ENCODE measurements around the gene TOR4A. TPM values are rescaled to one million over a fixed set of nuclear protein-coding genes. Genes with fewer than 3 reads are reported as not detected.

TOR4A gene
- total RNA-seq, 2 donors from 2014 or later: 26.4 to 43.5 TPM

DNA sequence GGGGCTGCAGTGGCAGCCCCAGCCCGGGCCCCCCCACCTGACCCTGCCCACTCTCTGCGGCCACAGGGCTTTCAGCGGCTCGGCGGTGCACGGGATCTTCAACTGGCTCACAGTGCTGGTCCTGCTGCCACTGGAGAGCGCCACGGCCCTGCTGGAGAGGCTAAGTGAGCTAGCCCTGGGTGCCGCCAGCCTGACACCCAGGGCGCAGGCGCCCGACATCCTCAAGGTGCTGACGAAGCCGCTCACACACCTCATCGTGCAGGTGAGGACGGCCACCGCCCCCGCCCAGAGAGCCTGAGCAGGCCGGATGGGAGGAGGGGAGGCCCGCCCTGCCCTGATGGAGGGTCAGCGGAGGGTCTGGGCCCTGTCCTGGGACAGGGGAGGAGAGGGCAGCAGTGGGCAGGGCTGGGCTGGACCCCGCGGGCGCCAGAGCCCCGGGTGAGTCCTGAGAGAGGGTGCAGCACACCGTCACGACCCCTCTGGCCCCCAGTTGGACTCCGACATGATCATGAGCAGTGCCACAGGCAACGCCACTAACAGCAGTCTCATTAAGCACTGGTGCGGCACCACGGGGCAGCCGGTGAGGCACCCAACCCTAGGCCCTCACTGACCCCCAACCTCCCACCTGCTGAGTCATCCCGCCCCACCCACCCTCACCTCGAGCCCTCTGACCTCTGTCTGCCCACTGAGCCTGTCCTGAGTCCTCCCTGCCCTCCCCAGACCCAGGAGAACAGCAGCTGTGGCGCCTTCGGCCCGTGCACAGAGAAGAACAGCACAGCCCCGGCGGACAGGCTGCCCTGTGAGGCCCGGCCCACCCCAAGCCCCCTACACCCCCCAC is 44.2 kb upstream of the TOR4A start:
- ATAC-seq (ENCODE audit: insufficient number of reproducible peaks, low FRiP score, low read depth) (no peak), DNase-seq (ENCODE audit: low spot score) (no peak)
- H3K4me1 ChIP-seq (ENCODE audit: control insufficient read depth in 1 of 2, low read depth in 2 of 2): peaks cover 3 to 12% of the 10 kb centered on the region in 2 donors
- no peaks in the 10 kb centered on the region for H3K27me3 ChIP-seq (replicated peaks; ENCODE audit: insufficient read depth)
- no peak overlapping the region for H3K4me3 ChIP-seq
- TF ChIP-seq, protein P1, sequence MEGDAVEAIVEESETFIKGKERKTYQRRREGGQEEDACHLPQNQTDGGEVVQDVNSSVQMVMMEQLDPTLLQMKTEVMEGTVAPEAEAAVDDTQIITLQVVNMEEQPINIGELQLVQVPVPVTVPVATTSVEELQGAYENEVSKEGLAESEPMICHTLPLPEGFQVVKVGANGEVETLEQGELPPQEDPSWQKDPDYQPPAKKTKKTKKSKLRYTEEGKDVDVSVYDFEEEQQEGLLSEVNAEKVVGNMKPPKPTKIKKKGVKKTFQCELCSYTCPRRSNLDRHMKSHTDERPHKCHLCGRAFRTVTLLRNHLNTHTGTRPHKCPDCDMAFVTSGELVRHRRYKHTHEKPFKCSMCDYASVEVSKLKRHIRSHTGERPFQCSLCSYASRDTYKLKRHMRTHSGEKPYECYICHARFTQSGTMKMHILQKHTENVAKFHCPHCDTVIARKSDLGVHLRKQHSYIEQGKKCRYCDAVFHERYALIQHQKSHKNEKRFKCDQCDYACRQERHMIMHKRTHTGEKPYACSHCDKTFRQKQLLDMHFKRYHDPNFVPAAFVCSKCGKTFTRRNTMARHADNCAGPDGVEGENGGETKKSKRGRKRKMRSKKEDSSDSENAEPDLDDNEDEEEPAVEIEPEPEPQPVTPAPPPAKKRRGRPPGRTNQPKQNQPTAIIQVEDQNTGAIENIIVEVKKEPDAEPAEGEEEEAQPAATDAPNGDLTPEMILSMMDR (IDR thresholded peaks at IDR 0.05): no peak
- H3K9me3 ChIP-seq: no peaks in the 10 kb centered on the region
- no peak overlapping the region for H3K27ac ChIP-seq
- H3K36me3 ChIP-seq: no peaks in the 10 kb centered on the region

DNA sequence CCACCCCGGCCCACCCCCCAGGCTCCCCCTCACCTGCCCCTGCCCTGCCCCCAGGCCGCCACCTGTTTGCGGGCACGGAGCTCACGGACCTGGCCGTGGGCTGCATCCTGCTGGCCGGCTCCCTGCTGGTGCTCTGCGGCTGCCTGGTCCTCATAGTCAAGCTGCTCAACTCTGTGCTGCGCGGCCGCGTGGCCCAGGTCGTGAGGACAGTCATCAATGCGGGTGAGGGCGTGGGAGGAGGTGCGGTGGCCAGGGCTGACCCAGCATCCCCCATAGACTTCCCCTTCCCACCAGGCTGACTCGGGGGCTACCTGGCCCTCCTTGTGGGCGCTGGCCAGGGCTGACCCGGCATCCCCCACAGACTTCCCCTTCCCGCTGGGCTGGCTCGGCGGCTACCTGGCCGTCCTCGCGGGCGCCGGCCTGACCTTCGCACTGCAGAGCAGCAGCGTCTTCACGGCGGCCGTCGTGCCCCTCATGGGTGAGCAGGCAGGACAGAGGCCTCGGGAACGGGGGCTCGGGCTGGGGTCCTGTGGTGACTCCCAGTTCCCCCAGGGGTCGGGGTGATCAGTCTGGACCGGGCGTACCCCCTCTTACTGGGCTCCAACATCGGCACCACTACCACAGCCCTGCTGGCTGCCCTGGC is 43.4 kb upstream of the TOR4A start:
- TF ChIP-seq, protein P1 (IDR thresholded peaks at IDR 0.05): no peak
- DNase-seq (ENCODE audit: low spot score): no peak
- H3K27me3 ChIP-seq (replicated peaks; ENCODE audit: insufficient read depth): no peaks in the 10 kb centered on the region

DNA sequence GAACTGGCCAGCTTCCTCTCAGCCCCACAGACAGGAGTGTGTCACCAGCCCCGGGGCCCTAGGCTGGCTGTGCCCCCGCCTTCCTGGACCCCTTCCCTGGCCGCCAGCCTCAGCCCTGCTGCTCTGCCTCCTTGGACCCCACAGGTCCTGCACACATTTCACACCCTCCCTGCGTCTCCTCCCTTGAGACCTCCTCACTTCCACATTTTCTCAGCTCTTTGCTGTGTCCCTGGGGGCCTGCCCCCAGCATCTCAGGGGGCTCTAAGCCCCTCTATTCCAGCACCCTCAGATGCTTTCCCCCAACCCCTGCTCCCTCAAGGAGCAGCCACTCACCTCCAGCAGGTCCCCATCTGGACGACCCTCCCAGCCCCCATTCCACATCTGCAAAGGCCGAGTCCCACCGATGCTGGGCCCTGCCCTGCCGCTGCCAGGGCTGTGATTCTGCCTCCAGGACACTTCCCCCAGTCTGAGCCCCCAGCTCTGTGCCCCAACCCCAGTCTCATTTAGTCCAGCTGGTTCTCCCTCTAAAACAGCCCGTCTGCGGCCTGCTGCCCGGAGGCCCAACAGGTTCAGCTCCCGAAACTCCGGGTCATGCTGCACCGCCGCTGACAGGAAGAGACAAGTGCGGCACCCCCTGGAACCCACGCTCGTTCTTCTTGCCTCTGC is 42.6 kb upstream of the TOR4A start:
- H3K9me3 ChIP-seq: no peaks in the 10 kb centered on the region
- no peaks in the 10 kb centered on the region for H3K27me3 ChIP-seq (replicated peaks; ENCODE audit: insufficient read depth)
- no peaks in the 10 kb centered on the region for H3K36me3 ChIP-seq
- H3K4me1 ChIP-seq (ENCODE audit: control insufficient read depth in 1 of 2, low read depth in 2 of 2): peaks cover 3 to 27% of the 10 kb centered on the region in 2 donors
- DNase-seq (ENCODE audit: low spot score) (no peak), ATAC-seq (ENCODE audit: insufficient number of reproducible peaks, low FRiP score, low read depth) (no peak)
- TF ChIP-seq, protein P1 (IDR thresholded peaks at IDR 0.05): no peak
- H3K27ac ChIP-seq: no peak overlapping the region
- no peak overlapping the region for H3K4me3 ChIP-seq

More for the DNA sequence above, 43.4 kb upstream of the TOR4A start:
- Histone ChIP-seq H3K9me3 (no peaks in the 10 kb centered on the region), H3K36me3 (no peaks in the 10 kb centered on the region), H3K4me1 (ENCODE audit: control insufficient read depth in 1 of 2, low read depth in 2 of 2) (peaks cover 3 to 20% of the 10 kb centered on the region in 2 donors), H3K4me3 (no peak overlapping the region), H3K27ac (no peak overlapping the region)
- ATAC-seq (ENCODE audit: insufficient number of reproducible peaks, low FRiP score, low read depth): no peak

DNA sequence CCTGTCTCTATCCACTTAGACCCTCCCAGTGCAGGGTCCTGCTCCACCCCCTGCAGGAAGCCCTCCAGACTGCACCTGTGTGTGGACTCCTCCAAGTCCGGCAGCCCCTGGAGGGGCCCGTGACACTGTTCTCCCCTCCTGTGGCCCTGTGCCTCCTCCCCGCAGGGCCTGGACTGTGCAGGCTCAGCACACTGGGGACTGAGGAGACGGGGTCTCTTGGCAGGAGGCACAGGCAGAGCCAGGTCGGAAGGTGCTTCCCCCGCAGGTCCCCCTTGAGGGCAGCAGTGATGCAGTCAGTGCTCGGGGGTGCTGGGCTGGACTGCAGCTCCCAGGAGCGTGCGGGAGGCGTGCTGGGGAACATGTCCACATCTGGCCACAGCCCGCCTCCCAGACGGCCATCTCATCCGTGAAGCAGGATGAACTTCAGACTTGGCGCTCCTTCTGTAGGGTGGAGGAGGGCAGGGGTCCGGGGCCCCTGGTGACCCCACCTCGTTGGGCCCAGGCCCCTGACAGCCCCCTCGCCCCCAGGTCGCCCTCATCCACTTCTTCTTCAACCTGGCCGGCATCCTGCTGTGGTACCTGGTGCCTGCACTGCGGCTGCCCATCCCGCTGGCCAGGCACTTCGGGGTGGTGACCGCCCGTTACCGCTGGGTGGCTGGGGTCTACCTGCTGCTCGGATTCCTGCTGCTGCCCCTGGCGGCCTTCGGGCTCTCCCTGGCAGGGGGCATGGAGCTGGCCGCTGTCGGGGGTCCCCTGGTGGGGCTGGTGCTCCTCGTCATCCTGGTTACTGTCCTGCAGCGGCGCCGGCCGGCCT is 41.9 kb upstream of the TOR4A start:
- peaks cover 3 to 29% of the 10 kb centered on the region in 2 donors for H3K4me1 ChIP-seq (ENCODE audit: control insufficient read depth in 1 of 2, low read depth in 2 of 2)
- no peak overlapping the region for H3K27ac ChIP-seq
- peak overlapping the region; percentile 32 for H3K4me3 ChIP-seq
- no peaks in the 10 kb centered on the region for H3K9me3 ChIP-seq
- DNase-seq (ENCODE audit: low spot score): no peak
- no peaks in the 10 kb centered on the region for H3K36me3 ChIP-seq
- ATAC-seq (ENCODE audit: insufficient number of reproducible peaks, low FRiP score, low read depth): no peak
- TF ChIP-seq, protein P1 (IDR thresholded peaks at IDR 0.05): no peak
- no peaks in the 10 kb centered on the region for H3K27me3 ChIP-seq (replicated peaks; ENCODE audit: insufficient read depth)
